GM12891 (cell line): Measurements from ENCODE around the gene PCSK9.

Source experiments
- DNase-seq: peaks from one replicate; pipeline ENCODE4 v3.0.0; 2011; ENCODE audit warnings: low spot score; ENCODE audit not compliant: insufficient read length
- FAIRE-seq: peaks from 2 replicates; lab custom pipeline; 2011; peaks lifted over from hg19 to GRCh38; lab: Jason Lieb, UNC
- PAX5 ChIP-seq: IDR thresholded peaks from 2 replicates; pipeline ENCODE4 v1.6.1; 2011; ENCODE audit warnings: low read length, moderate library complexity, mild to moderate bottlenecking; ENCODE audit not compliant: insufficient read depth, severe bottlenecking
- POLR2A ChIP-seq: IDR thresholded peaks from 2 replicates; pipeline ENCODE4 v1.6.1; 2011; ENCODE audit warnings: low read depth, low read length, control low read depth
- POLR2AphosphoS5 ChIP-seq: IDR thresholded peaks from 2 replicates; pipeline ENCODE4 v1.6.1; 2011; ENCODE audit warnings: low read depth, low read length, control low read depth
- POU2F2 ChIP-seq: IDR thresholded peaks from 2 replicates; pipeline ENCODE4 v1.6.1; 2011; ENCODE audit warnings: low read depth, mild to moderate bottlenecking, control low read depth, low read length, moderate library complexity
- SPI1 ChIP-seq: IDR thresholded peaks from 2 replicates; pipeline ENCODE4 v1.6.1; 2011; ENCODE audit warnings: low read depth, low read length, control low read depth
- TAF1 ChIP-seq: IDR thresholded peaks from 2 replicates; pipeline ENCODE4 v1.6.1; 2011; ENCODE audit warnings: low read depth, low read length, control low read depth

Gene PCSK9

GRCh38 chr1:55043011-55043410 lies 3.7 kb downstream of the PCSK9 start:
- FAIRE-seq (no peak), DNase-seq (no peak)
- no peak for TF ChIP-seq POLR2A
- no peak for TF ChIP-seq POU2F2
- no peak for TF ChIP-seq PAX5
- no peak for TF ChIP-seq TAF1
- TF ChIP-seq POLR2AphosphoS5, result no peak
- TF ChIP-seq SPI1, result no peak

GRCh38 chr1:55043726-55044125 lies 4.4 kb downstream of the PCSK9 start:
- no peak for DNase-seq
- no peak for FAIRE-seq
- TF ChIP-seq POU2F2, result no peak
- no peak for TF ChIP-seq PAX5
- TF ChIP-seq TAF1, result no peak
- TF ChIP-seq SPI1, result no peak
- TF ChIP-seq POLR2AphosphoS5, result no peak
- no peak for TF ChIP-seq POLR2A

- DNase-seq (no peak), FAIRE-seq (no peak)
- no peak for TF ChIP-seq POU2F2
- TF ChIP-seq POLR2AphosphoS5, result no peak
- no peak for TF ChIP-seq SPI1
- no peak for TF ChIP-seq TAF1
- no peak for TF ChIP-seq POLR2A
- no peak for TF ChIP-seq PAX5
These were observed 5.5 kb downstream of the PCSK9 start for GRCh38 chr1:55044617-55045397.

- FAIRE-seq, result no peak
- TF ChIP-seq TAF1, result no peak
- TF ChIP-seq POU2F2, result no peak
- no peak for TF ChIP-seq POLR2A
- no peak for TF ChIP-seq POLR2AphosphoS5
- TF ChIP-seq PAX5, result no peak
- no peak for TF ChIP-seq SPI1
- no peak for DNase-seq
These were observed 6.1 kb downstream of the PCSK9 start for GRCh38 chr1:55045430-55045829.

- TF ChIP-seq PAX5 (no peak), POU2F2 (no peak), SPI1 (no peak), POLR2A (no peak), POLR2AphosphoS5 (no peak), TAF1 (no peak)
- DNase-seq (no peak), FAIRE-seq (no peak)
These were observed 7.5 kb downstream of the PCSK9 start for GRCh38 chr1:55046871-55047270.

GRCh38 chr1:55047611-55048010 lies 8.3 kb downstream of the PCSK9 start:
- TF ChIP-seq PAX5, result no peak
- no peak for TF ChIP-seq SPI1
- no peak for TF ChIP-seq POLR2A
- TF ChIP-seq POU2F2, result no peak
- TF ChIP-seq TAF1, result no peak
- no peak for TF ChIP-seq POLR2AphosphoS5
- no peak for FAIRE-seq
- DNase-seq, result no peak

GRCh38 chr1:55048453-55049270 lies 9.3 kb downstream of the PCSK9 start:
- DNase-seq (no peak), FAIRE-seq (no peak)
- no peak for TF ChIP-seq TAF1
- no peak for TF ChIP-seq SPI1
- no peak for TF ChIP-seq POLR2AphosphoS5
- TF ChIP-seq POU2F2, result no peak
- no peak for TF ChIP-seq PAX5
- no peak for TF ChIP-seq POLR2A

- no peak for DNase-seq
- TF ChIP-seq TAF1, result no peak
- TF ChIP-seq SPI1, result no peak
- TF ChIP-seq POLR2AphosphoS5, result no peak
- TF ChIP-seq PAX5, result no peak
- TF ChIP-seq POLR2A, result no peak
- TF ChIP-seq POU2F2, result no peak
- no peak for FAIRE-seq
These were observed 10.0 kb downstream of the PCSK9 start for GRCh38 chr1:55049271-55049913.

GRCh38 chr1:55049914-55050278 lies 10.5 kb downstream of the PCSK9 start:
- DNase-seq (no peak), FAIRE-seq (no peak)
- TF ChIP-seq POU2F2 (no peak), PAX5 (no peak), POLR2A (no peak), SPI1 (no peak), TAF1 (no peak), POLR2AphosphoS5 (no peak)
